AG08396 (cell line): ENCODE measurements around the gene DSG1.
"Not testable (repeated sequence)": the region's sequence is repeated elsewhere in the genome, so short reads cannot be mapped to it uniquely, and the experiment has no call there.

Source experiments
- DNase-seq: peaks from one replicate; pipeline ENCODE4 v3.0.0; 2012; ENCODE audit warnings: low spot score, mixed read lengths

DSG1 gene

GRCh38 chr18:31353336-31353735 is 35.4 kb downstream of the DSG1 start:
- not testable (repeated sequence) for DNase-seq

- DNase-seq = no peak
Observed at GRCh38 chr18:31354990-31355389, 37.0 kb downstream of the DSG1 start.

- DNase-seq = no peak
Observed at GRCh38 chr18:31356025-31356424, 38.1 kb downstream of the DSG1 start.

- no peak for DNase-seq
Observed at GRCh38 chr18:31364190-31364589, 46.2 kb downstream of the DSG1 start.

- DNase-seq = no peak
Observed at GRCh38 chr18:31369478-31369877, 51.5 kb downstream of the DSG1 start.

- no peak for DNase-seq
Observed at GRCh38 chr18:31371989-31372388, 54.0 kb downstream of the DSG1 start.

- no peak for DNase-seq
Observed at GRCh38 chr18:31373641-31374040, 55.7 kb downstream of the DSG1 start.

- no peak for DNase-seq
Observed at GRCh38 chr18:31376477-31376876, 58.5 kb downstream of the DSG1 start, which contains the start of gene DSG4. Gene DSG4 (plus strand): TSS chr18:31376777. CDS start chr18:31376912, 135 bp downstream.

- DNase-seq = no peak
Observed at GRCh38 chr18:31380912-31381311, 63.0 kb downstream of the DSG1 start.

- DNase-seq = no peak
Observed at GRCh38 chr18:31382107-31382506, 64.1 kb downstream of the DSG1 start.

- no peak for DNase-seq
Observed at GRCh38 chr18:31386741-31387140, 68.8 kb downstream of the DSG1 start.

GRCh38 chr18:31393286-31393685 is 75.3 kb downstream of the DSG1 start:
- no peak for DNase-seq

GRCh38 chr18:31396796-31397612 is 79.0 kb downstream of the DSG1 start:
- no peak for DNase-seq

- DNase-seq = no peak
Observed at GRCh38 chr18:31398191-31398590, 80.2 kb downstream of the DSG1 start.

- no peak for DNase-seq
Observed at GRCh38 chr18:31399306-31400032, 81.5 kb downstream of the DSG1 start.

GRCh38 chr18:31401156-31402025 is 83.4 kb downstream of the DSG1 start:
- DNase-seq = no peak

- DNase-seq = no peak
Observed at GRCh38 chr18:31402026-31402373, 84.0 kb downstream of the DSG1 start.

GRCh38 chr18:31403409-31403808 is 85.4 kb downstream of the DSG1 start:
- DNase-seq = no peak
